ENCODE data around the gene SHTN1. TPM values are rescaled to one million over a fixed set of nuclear protein-coding genes. Genes with fewer than 3 reads are reported as not detected.

SHTN1 gene
- total and polyA plus RNA-seq, 2 donors (not counting 3 experiments of a cell fraction or from before 2014, with no cell fraction given), result 4.8 to 36.5 TPM

- Histone ChIP-seq H3K27me3 (ENCODE audit: control insufficient read depth in 2 of 2, insufficient read depth in 2 of 2, low read length in 2 of 2) (no peaks in the 10 kb centered on the region), H3K9me1 (replicated peaks; ENCODE audit: control insufficient read depth, extremely low read depth, insufficient read depth, low read length) (no peaks in the 10 kb centered on the region), H3K4me2 (ENCODE audit: insufficient read depth, low read length) (no peak overlapping the region), H3K79me2 (ENCODE audit: control insufficient read depth, insufficient read depth, low read length) (no peaks in the 10 kb centered on the region), H3K9me3 (replicated peaks; ENCODE audit: control insufficient read depth, insufficient read depth, low read length) (no peaks in the 10 kb centered on the region), H2AFZ (ENCODE audit: low read depth, low read length) (no peak overlapping the region), H3K4me1 (ENCODE audit: control insufficient read depth, extremely low read depth, insufficient read depth, low read length) (no peaks in the 10 kb centered on the region), H4K20me1 (replicated peaks; ENCODE audit: control insufficient read depth, extremely low read depth, insufficient read depth, low read length) (no peaks in the 10 kb centered on the region), H3K27ac (ENCODE audit: insufficient read depth, low read depth, low read length) (no peak overlapping the region), H3K9ac (replicated peaks; ENCODE audit: extremely low read depth, insufficient read depth, low read length) (no peak overlapping the region), H3K36me3 (ENCODE audit: control insufficient read depth in 2 of 2, extremely low read depth in 1 of 2, insufficient read depth in 2 of 2, low read length in 2 of 2) (peaks cover 0 to 2% of the 10 kb centered on the region in 2 experiments), H3K4me3 (replicated peaks in 1 of 3; ENCODE audit: insufficient read depth in 1 of 3, low read depth in 1 of 3, low read length in 3 of 3) (no peak overlapping the region)
- DNase-seq (ENCODE audit: low read depth, low spot score) (no peak), FAIRE-seq (no peak)
- TF ChIP-seq MYC (IDR thresholded peaks at IDR 0.05; ENCODE audit: low read depth, low read length), result no peak
- TF ChIP-seq JUN (IDR thresholded peaks at IDR 0.05; ENCODE audit: borderline replicate concordance, insufficient read depth, insufficient read length, low read depth), result no peak
- TF ChIP-seq CTCF (IDR thresholded peaks at IDR 0.05; ENCODE audit: extremely low read depth in 1 of 2, insufficient read depth in 1 of 2, low read depth in 1 of 2, low read length in 2 of 2), result no peak
- TF ChIP-seq POLR2AphosphoS5 (IDR thresholded peaks at IDR 0.05; ENCODE audit: insufficient read depth, low read depth, low read length), result no peak
- no peak for TF ChIP-seq MAX (IDR thresholded peaks at IDR 0.05; ENCODE audit: insufficient read depth, insufficient read length)
- TF ChIP-seq POLR2A (IDR thresholded peaks at IDR 0.05; ENCODE audit: low read depth, low read length), result no peak
- no peak for TF ChIP-seq EZH2 (IDR thresholded peaks at IDR 0.05; ENCODE audit: borderline replicate concordance, low read depth, low read length, severe bottlenecking)
- TF ChIP-seq GATA2 (IDR thresholded peaks at IDR 0.05; ENCODE audit: insufficient read depth, insufficient read length, low read depth, low read length), result no peak
- no peak for TF ChIP-seq FOS (IDR thresholded peaks at IDR 0.05; ENCODE audit: borderline replicate concordance, insufficient read depth, low read length)
- POLR2A ChIA-PET, result no interaction called here
- dilution Hi-C loops (cut with MboI; ENCODE audit: extremely low pct_ligation_motif_present, low sequenced_read_pairs) (no loop called here), intact Hi-C loops (cut with micrococcal nuclease) (no loop called here)
- no TSS peak for BruUV-seq (replicated peaks)
- CTCF ChIA-PET, result interaction anchor here (1.8 to 2.1 kb wide), 2 partner anchors 63 to 268 kb away, joined by 4 to 5 read pairs; no protein-coding TSS in a partner anchor
Measured at GRCh38 chr10:116899626-116900025, 105.4 kb downstream of the SHTN1 start.
